IPS DF 19.7 (cell line): ENCODE data around the gene CCT3.
A peak's percentile ranks its signal among the peaks of the same experiment; 100 is the strongest.

Source experiments
- DNase-seq: peaks from one replicate; pipeline ENCODE4 v3.0.0-alpha.2; 2013; ENCODE audit warnings: low read depth, low spot score

The CCT3 gene

DNA sequence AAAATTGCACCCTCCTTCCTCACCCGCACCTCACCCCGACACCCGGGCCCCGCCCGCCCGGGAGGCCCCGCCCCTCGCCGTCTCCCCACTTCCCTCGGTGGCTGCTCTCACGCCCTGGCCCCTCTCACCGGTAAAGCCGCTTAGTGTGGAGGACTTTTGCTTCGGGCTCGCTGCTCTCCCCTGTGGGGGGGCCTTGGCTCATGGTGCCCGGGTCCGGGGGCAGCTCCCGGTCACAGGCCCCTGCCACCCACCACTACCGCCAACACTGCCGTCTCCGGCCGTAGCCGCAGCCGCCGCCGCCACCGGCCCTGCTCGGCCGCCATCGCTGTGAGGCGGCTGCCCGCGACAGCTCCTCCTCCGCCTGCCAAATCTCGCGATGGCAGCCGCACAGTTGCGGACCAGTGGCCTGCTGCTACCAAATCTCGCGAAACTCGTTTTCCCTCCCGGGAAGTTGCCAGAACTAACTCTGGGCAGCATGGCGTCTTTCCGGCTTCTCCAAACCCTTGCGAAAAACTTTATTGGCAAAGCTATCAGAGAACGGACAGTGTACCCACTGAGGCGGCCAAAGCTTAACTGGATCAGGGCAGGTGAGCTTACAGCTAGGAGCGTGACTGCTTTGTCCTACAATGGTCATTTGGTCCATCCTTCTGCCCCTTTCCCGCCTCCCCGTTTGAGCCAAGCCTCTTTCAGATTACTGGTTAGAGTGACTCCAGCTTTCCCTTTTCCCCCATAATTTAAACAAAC is 55.4 kb downstream of the CCT3 start, which contains the start of gene SMG5:
Gene SMG5, minus strand, starts transcription at position 347 of the 744 bp plus-strand sequence. Its CDS starts 145 bp downstream, at position 202.
- DNase-seq: peak; percentile 100

DNA sequence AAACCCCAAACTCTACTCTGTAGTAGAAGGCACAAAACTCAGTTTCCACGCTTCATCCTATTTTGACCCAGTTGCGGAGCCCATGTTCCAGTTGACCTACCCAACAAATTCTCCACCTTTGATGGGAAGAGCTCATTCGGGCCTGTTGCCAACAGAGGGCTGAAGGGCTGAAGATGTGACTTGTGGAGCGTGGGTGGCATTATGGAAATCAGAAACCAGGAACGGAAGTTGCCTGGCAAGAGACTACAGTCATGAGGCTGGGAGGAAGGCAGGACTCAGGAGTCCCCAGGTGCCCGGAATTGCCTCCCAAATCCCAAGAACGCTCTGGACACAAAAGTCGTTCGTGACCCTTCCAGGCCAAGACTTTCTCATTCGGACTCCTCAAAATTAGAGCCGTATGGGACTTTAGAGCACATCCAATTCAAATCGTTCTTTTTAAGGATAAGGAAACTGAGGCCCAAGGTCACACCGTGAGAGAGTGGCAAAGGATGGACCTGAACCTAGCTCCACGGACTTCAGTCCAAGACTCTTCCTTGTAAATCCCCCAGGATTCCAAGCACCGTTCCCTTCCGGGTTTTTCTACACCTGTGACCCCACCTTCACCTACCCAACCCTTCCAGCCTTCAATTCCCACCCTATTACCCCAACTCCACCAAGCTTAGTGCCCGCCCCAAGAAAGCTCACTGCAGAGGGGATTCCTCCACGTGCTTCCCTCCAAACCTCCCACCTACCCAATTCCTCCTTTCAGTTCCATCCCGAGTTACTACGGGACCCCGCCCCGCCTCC is 56.2 kb downstream of the CCT3 start:
- no peak for DNase-seq

DNA sequence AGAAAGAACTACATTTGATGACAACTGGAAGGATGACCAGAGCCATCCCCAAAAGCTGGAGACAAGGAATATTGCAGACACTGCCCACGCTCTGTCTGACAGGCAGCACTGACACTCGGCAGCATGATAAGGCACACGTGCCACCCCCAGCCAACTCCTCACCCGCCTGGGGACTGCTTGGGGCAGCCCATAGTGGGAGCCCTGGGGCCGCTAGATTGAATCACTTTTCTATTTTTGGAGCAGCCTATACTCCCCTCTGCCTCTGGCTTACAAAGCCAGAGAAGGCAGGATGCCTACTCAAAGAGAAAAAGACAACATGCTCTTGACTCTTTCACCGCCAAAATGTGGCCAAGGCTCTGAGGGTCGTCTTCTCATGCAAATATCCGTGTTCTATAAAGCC is 56.8 kb downstream of the CCT3 start:
- no peak for DNase-seq

DNA sequence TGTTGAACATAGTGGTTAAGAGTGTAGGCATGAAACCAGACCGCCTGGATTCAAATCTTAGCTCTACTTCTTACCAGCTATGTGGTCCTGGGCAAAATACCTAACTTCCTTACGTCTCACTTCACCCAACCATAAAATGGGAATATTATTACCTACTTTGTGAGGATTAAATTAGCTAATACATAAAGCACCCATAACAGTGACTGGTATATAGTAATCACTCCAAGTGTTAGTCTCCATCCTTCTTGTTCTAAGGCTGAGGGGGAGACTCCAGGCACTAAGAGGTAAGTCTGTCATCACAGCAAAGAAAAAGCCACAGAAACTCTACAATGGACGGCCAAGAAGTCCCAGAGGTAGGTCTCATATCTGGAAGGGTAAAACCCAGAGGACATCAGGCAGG is 58.3 kb downstream of the CCT3 start:
- no peak for DNase-seq

DNA sequence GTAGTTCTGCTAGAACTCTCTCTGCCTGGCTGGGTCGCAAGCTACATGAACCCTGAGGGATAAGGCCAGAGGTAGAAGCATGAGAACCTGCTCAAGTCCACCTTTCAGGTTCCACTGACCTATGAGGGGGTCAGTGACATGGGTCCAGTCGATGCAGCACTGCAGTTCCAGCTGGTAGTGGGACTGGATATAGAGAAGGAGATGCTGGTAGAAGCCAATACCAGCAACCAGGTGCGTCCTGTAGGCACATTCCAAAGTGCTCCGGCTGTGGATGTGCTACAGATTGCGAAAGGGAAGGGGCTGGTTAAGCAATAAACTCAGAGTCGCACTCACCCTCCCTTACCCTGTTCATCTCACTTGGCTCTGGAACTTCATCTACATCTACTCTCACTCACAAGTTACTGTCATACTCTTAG is 61.1 kb downstream of the CCT3 start:
- no peak for DNase-seq

DNA sequence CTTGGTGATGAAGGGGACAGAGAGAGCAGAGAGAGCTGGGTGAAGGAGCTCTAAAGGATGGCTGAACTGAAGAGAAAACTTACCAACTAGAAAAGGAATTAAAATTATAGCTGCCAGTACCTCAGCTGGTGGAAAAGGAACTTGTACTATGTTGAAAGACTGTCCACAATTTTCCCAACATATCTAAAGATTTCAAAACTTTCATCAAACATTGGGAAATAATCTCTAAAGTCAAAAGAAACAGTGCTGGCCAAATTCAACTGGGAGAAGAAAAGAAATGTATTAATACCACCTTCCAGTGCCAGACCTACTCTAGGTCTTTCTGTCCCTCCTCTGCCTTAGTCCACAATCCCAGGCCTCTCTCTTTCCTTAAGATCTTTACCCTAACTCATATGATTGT is 61.6 kb downstream of the CCT3 start:
- DNase-seq: no peak

DNA sequence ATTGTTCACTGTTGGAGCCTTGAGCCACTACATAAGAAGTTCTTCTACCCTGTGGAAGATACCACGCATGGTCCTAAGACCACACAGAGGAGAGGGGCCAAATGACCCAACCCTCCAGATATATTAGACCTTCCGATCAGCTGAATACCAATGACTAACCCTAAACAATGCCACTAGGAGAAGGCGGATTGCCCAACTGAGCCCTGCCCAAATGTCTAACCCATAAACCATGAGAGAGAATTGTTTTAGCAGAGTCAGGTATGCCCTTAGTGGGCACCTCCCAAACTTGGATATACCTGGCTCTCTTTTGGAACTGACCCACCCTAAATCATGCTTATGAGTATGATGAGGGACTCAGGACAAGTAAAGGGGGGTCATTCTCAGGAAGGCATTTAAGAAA is 67.8 kb downstream of the CCT3 start:
- DNase-seq: no peak

DNA sequence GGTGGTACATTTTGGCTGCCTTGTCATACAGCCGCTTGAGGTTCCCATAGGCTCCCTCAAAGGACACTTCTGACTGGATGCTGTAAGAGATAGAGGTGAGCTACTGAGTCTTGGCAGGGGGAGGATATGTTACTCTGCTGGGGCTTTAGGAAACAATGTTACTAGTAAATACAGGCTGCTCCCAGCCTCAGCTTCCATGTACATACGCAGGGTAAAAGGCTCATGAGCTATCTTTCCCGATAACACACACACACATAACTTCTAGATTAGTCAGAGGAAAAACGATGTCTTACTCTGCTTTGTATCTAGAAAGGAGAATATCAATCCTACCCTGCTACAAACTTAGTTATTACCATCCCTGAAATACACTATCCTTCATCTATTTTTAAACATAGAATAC is 69.8 kb downstream of the CCT3 start:
- no peak for DNase-seq

DNA sequence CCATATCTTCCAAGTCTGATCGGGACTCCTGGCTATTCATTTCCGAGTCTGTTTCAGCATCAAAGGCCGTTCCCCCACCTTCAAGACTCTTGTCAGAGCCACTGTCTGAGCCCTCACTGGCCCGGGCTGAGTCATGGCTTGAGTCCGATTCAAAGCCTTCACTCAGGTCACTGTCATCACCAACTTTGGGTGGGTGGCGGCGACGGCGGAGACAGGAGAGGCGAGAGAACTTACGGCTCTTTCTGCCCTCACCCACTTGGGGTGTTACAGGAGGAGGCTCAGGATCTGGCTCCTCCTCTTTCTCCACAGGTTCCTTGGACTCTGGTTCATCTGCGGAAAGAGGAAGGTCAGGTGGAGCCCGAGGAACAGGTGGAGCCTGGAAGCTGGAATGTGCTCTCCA is 72.0 kb downstream of the CCT3 start:
- DNase-seq: no peak

DNA sequence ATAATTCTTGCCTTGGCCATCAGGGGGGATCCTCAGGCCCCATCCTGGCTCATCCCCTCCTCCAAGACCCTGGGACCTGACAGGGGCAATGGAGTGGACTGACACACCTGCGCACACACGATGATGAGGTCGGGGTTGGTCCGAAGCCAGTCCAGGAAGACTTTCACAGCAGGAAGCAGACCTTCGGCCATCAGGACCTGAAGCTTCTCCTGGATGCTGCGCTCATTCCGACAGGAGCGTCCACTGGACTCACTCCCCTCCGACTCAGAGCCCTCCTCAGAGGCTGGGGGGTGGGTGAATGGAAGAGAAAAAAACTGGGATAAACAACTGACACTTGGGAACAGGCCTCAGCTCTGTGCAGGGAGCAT is 74.8 kb downstream of the CCT3 start:
- no peak for DNase-seq

DNA sequence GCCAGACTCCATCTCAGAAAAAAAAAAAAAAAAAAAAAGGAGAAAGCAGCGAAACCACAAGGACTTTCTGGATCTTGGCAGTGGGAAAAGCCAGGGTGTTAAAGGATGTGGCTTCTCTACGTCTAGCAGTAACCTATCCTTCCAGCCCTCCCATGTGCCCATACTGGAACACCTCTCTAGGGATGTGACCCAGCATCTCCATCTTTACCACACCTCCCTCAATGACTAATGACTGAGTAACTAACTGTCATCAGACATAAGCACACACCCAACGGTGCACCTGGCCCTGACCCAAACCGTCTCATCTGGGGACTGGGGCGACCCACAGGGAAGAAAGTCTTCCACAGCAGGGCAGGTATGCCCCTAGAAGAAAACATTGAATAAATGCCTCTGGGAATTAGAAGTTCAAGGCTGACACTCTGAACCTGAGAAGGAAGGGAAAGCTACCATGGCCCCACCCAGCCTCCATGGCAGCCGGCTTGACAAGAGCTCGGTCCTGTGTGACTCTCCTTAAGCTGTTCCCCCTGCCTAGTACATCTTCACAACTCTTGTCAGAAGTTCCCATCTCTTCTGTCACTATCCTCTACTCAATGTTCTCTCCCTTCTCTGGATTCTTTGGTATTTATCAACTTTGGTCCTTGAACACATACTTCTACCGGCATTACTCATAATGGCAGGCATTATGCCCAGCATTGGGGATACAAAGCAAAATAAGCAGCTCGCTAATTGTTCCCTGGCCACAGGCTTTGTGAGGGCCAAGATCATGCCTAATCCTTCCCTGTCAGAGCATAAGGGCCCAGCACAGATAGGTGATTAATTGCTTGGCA is 75.4 kb downstream of the CCT3 start:
- DNase-seq: no peak

DNA sequence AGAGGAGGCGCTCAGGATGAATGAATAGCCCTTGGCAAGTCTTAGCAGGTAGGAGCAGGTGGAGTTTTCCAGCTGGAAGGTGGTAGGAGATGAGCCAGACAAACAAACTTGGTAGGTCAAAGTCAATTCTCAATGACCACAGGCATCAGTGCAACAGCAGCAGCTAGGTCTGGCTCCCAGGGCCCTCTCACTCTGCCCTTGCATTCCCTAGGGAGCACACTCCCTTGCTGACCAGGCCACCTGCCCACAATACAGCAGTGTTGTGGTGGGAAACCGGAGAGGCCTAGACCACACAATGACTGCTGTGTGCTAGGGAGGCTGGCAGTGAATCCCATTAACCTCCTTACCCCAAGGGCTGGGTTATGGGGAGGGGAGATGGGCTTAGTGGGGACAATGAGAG is 77.2 kb downstream of the CCT3 start:
- no peak for DNase-seq

DNA sequence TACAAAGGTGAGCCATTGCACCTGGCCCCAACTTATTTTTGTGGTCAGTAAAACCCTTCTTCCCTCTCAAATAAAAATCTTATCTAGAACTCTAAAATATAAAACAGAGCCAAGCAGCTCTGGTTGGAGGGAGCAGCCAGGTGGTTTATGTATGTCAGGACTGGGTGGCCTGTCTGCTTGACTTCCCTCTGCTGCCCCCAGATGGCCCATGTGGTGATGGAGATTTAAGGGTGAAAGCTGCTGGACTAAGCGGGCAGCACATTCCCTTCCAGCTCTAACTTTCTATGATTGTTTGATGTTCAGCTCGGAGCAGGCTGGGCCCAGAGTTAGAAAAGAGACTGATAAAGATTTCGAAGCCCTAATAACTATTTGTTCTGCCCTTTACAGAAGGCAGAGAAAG is 78.3 kb downstream of the CCT3 start:
- no peak for DNase-seq
